Neural progenitor cell (in vitro differentiated cells): ENCODE data around the gene TRIO. TPM values are rescaled to one million over a fixed set of nuclear protein-coding genes. Genes with fewer than 3 reads are reported as not detected.

Experiments
- DNase-seq: peaks from one replicate; pipeline ENCODE4 v3.0.0-alpha.2; 2016; ENCODE audit warnings: low spot score
- H2AFZ ChIP-seq: fragments of 200-600 bp; sonication (generic); replicated peaks from 2 replicates; pipeline ENCODE4 v1.6.1; 2016; ENCODE audit warnings: antibody characterized with exemption
- H3F3A ChIP-seq: fragments of 200-600 bp; sonication (generic); 2 replicates; pipeline ENCODE4 v1.6.1; 2016; ENCODE audit warnings: antibody characterized with exemption, low read depth
- H3K27ac ChIP-seq: fragments of 200-600 bp; sonication (generic); 2 replicates; pipeline ENCODE4 v1.5.1; 2016; ENCODE audit warnings: mild to moderate bottlenecking
- H3K27me3 ChIP-seq: fragments of 200-600 bp; sonication (generic); 2 replicates; pipeline ENCODE4 v1.6.1; 2016; ENCODE audit warnings: mild to moderate bottlenecking, moderate library complexity
- H3K36me3 ChIP-seq: fragments of 200-600 bp; sonication (generic); 2 replicates; pipeline ENCODE4 v1.5.1; 2016
- H3K4me1 ChIP-seq: fragments of 200-600 bp; sonication (generic); 2 replicates; pipeline ENCODE4 v1.6.1; 2016; ENCODE audit warnings: mixed run types
- H3K4me2 ChIP-seq: fragments of 200-600 bp; sonication (generic); 2 replicates; pipeline ENCODE4 v1.6.1; 2016
- H3K4me3 ChIP-seq: fragments of 200-600 bp; sonication (generic); 2 replicates; pipeline ENCODE4 v1.5.1; 2016
- H3K79me2 ChIP-seq: fragments of 200-600 bp; sonication (generic); 2 replicates; pipeline ENCODE4 v1.6.1; 2016; ENCODE audit warnings: low read depth
- H3K9ac ChIP-seq: fragments of 200-600 bp; sonication (generic); 2 replicates; pipeline ENCODE4 v1.6.1; 2016
- H3K9me3 ChIP-seq: fragments of 200-600 bp; sonication (generic); 2 replicates; pipeline ENCODE4 v1.5.1; 2016; ENCODE audit warnings: low read depth
- H4K20me1 ChIP-seq: fragments of 200-600 bp; sonication (generic); 2 replicates; pipeline ENCODE4 v1.6.1; 2016; ENCODE audit warnings: low read depth
- H3K27ac Mint-ChIP-seq: 3 replicates; pipeline ENCODE4 v1.8.0; 2021; ENCODE audit warnings: mixed read lengths
- H3K27me3 Mint-ChIP-seq: 2 replicates; pipeline ENCODE4 v1.8.0; 2022; ENCODE audit warnings: low read depth, mild to moderate bottlenecking, inconsistent platforms, moderate library complexity, mixed read lengths; ENCODE audit not compliant: insufficient read depth
- H3K36me3 Mint-ChIP-seq: 3 replicates; pipeline ENCODE4 v1.8.0; 2021; ENCODE audit warnings: mixed read lengths
- H3K4me1 Mint-ChIP-seq: 3 replicates; pipeline ENCODE4 v1.8.0; 2021; ENCODE audit warnings: mixed read lengths
- H3K4me3 Mint-ChIP-seq: 3 replicates; pipeline ENCODE4 v1.8.0; 2021; ENCODE audit warnings: mild to moderate bottlenecking, moderate library complexity, mixed read lengths
- H3K9me3 Mint-ChIP-seq: 3 replicates; pipeline ENCODE4 v1.8.0; 2020; ENCODE audit warnings: mixed read lengths
- CTCF ChIP-seq: fragments of 200-600 bp; sonication (generic); IDR thresholded peaks from 2 replicates; pipeline ENCODE4 v1.5.1; 2017; ENCODE audit warnings: antibody characterized with exemption, mild to moderate bottlenecking
- EZH2 ChIP-seq: fragments of 200-600 bp; sonication (generic); IDR thresholded peaks from 2 replicates; pipeline ENCODE4 v1.6.1; 2017; ENCODE audit warnings: antibody characterized with exemption, mild to moderate bottlenecking, moderate library complexity
- EZH2phosphoT487 ChIP-seq: fragments of 200-600 bp; sonication (generic); IDR thresholded peaks from 2 replicates; pipeline ENCODE4 v1.6.1; 2017; ENCODE audit warnings: antibody characterized with exemption
- total RNA-seq: library from RNA; depleted of rRNA; stranded (reverse); fragments of >200 nt; gene quantifications from 2 replicates; pipeline ENCODE4 v1.2.3, GENCODE V29; 2015; ENCODE audit warnings: low replicate concordance

Gene TRIO
- total RNA-seq, 1 donor from 2014 or later = 84.7 TPM

DNA sequence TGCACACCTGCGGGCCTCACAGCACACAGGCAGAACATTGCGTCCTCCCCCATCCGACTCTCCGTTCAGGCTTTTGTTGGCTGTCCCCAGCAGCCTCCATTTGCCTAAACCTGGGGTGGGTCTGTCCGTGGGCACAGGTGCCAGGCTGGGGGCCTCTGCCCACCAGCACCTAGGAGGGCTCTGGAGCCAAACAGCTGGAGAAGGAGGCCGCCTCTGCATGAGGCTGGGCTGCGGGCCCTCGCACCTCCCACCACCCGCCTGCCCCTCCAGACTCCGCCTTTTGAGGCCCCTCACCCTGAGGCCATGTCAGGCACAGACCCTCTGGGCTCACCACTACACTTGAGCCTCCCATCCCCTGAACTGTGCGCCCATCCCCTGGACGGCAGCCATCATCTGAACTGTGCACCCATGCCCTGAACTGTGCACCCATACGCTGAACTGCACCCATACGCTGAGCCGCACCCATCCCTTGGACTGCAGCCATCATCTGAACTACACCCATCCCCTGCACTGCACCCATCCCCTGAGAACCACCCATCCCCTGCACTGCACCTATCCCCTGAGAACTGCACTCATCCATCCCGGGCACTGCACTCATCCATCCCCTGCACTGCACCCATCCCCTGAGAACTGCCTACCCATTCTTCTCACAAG is 340.5 kb downstream of the TRIO start:
- Histone ChIP-seq H3K27me3 (no peaks in the 10 kb centered on the region), H3K4me3 (no peak overlapping the region), H3K27ac (no peak overlapping the region), H3K4me1 (no peaks in the 10 kb centered on the region), H3K79me2 (no peaks in the 10 kb centered on the region), H3K9me3 (no peaks in the 10 kb centered on the region), H4K20me1 (no peaks in the 10 kb centered on the region), H3K4me2 (no peak overlapping the region), H3F3A (no peaks in the 10 kb centered on the region), H3K9ac (no peak overlapping the region), H3K36me3 (no peaks in the 10 kb centered on the region), H2AFZ (no peak overlapping the region)
- H3K4me3 Mint-ChIP-seq = no peak overlapping the region
- H3K4me1 Mint-ChIP-seq = no peaks in the 10 kb centered on the region
- no peaks in the 10 kb centered on the region for H3K9me3 Mint-ChIP-seq
- DNase-seq = no peak
- H3K27me3 Mint-ChIP-seq = no peaks in the 10 kb centered on the region
- TF ChIP-seq CTCF = no peak
- no peak for TF ChIP-seq EZH2phosphoT487
- no peak for TF ChIP-seq EZH2
- H3K36me3 Mint-ChIP-seq = peaks cover 56% of the 10 kb centered on the region
- no peak overlapping the region for H3K27ac Mint-ChIP-seq

DNA sequence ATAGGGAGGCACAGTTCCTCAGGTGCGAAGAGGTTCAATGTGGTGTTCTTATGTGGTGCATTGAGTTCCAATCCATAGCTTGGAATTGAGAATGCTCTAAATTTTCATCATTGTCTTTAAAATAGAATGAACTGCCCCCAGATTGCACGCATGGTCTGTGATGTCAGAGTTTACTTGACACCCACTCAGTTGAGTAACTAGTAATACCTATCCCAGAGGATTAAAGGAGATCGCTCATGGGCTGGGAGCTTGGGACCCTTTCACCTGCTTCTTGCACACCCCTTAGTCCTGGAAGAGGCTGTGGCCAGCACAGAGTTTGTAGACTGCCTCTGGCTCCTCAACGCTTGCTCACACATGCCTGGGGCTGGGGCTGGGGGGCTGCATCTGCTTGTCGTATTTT is 343.3 kb downstream of the TRIO start:
- Mint-ChIP-seq H3K4me1 (no peaks in the 10 kb centered on the region), H3K4me3 (no peak overlapping the region), H3K27me3 (peaks cover 3% of the 10 kb centered on the region), H3K9me3 (no peaks in the 10 kb centered on the region), H3K27ac (no peak overlapping the region), H3K36me3 (peaks cover 55% of the 10 kb centered on the region)
- Histone ChIP-seq H3K27ac (no peak overlapping the region), H3K4me2 (no peak overlapping the region), H3K27me3 (no peaks in the 10 kb centered on the region), H3K4me1 (no peaks in the 10 kb centered on the region), H3K36me3 (no peaks in the 10 kb centered on the region), H3K79me2 (no peaks in the 10 kb centered on the region), H3K9ac (no peak overlapping the region), H3K9me3 (no peaks in the 10 kb centered on the region), H2AFZ (no peak overlapping the region), H3F3A (no peaks in the 10 kb centered on the region), H3K4me3 (no peak overlapping the region), H4K20me1 (no peaks in the 10 kb centered on the region)
- no peak for TF ChIP-seq CTCF
- no peak for TF ChIP-seq EZH2phosphoT487
- TF ChIP-seq EZH2 = no peak
- DNase-seq = no peak

- Mint-ChIP-seq H3K9me3 (no peaks in the 10 kb centered on the region), H3K4me1 (no peaks in the 10 kb centered on the region), H3K4me3 (no peak overlapping the region), H3K27ac (no peak overlapping the region), H3K27me3 (peaks cover 5% of the 10 kb centered on the region), H3K36me3 (peaks cover 51% of the 10 kb centered on the region)
- no peak overlapping the region for H3K27ac ChIP-seq
- no peaks in the 10 kb centered on the region for H3F3A ChIP-seq
- TF ChIP-seq CTCF (no peak), EZH2 (no peak), EZH2phosphoT487 (no peak)
- H4K20me1 ChIP-seq = no peaks in the 10 kb centered on the region
- H3K79me2 ChIP-seq = no peaks in the 10 kb centered on the region
- H3K4me1 ChIP-seq = no peaks in the 10 kb centered on the region
- H3K4me2 ChIP-seq = no peak overlapping the region
- H2AFZ ChIP-seq = no peak overlapping the region
- no peak overlapping the region for H3K9ac ChIP-seq
- H3K27me3 ChIP-seq = no peaks in the 10 kb centered on the region
- DNase-seq = no peak
- H3K36me3 ChIP-seq = no peaks in the 10 kb centered on the region
- H3K9me3 ChIP-seq = no peaks in the 10 kb centered on the region
- no peak overlapping the region for H3K4me3 ChIP-seq
Measured at GRCh38 chr5:14486996-14487896, 344.1 kb downstream of the TRIO start.
